ENCODE measurements around the gene BRCA2. TPM values are rescaled to one million over a fixed set of nuclear protein-coding genes. Genes with fewer than 3 reads are reported as not detected.

Gene BRCA2
- total RNA-seq, 1 experiment from 2014 or later: 14.7 TPM

- Histone ChIP-seq H3K27ac (no peak overlapping the region), H3K27me3 (replicated peaks) (no peaks in the 10 kb centered on the region), H3K36me3 (no peaks in the 10 kb centered on the region), H3K9me3 (replicated peaks) (no peaks in the 10 kb centered on the region), H3K4me1 (replicated peaks) (no peaks in the 10 kb centered on the region), H3K4me3 (no peak overlapping the region)
- DNase-seq (ENCODE audit: low read depth in 1 of 2, low spot score in 2 of 2): no peak
Observed at GRCh38 chr13:32299893-32300292, 15.4 kb upstream of the BRCA2 start.

GRCh38 chr13:32300406-32300805 is 14.9 kb upstream of the BRCA2 start:
- Histone ChIP-seq H3K4me3 (no peak overlapping the region), H3K27ac (no peak overlapping the region), H3K36me3 (no peaks in the 10 kb centered on the region), H3K27me3 (replicated peaks) (no peaks in the 10 kb centered on the region), H3K9me3 (replicated peaks) (no peaks in the 10 kb centered on the region), H3K4me1 (replicated peaks) (no peaks in the 10 kb centered on the region)
- DNase-seq (ENCODE audit: low read depth in 1 of 2, low spot score in 2 of 2): no peak

- no peaks in the 10 kb centered on the region for H3K4me1 ChIP-seq (replicated peaks)
- H3K36me3 ChIP-seq: no peaks in the 10 kb centered on the region
- no peak overlapping the region for H3K4me3 ChIP-seq
- H3K9me3 ChIP-seq (replicated peaks): no peaks in the 10 kb centered on the region
- no peak overlapping the region for H3K27ac ChIP-seq
- no peak for DNase-seq (ENCODE audit: low read depth in 1 of 2, low spot score in 2 of 2)
- no peaks in the 10 kb centered on the region for H3K27me3 ChIP-seq (replicated peaks)
Observed at GRCh38 chr13:32300920-32301319, 14.4 kb upstream of the BRCA2 start.

DNA sequence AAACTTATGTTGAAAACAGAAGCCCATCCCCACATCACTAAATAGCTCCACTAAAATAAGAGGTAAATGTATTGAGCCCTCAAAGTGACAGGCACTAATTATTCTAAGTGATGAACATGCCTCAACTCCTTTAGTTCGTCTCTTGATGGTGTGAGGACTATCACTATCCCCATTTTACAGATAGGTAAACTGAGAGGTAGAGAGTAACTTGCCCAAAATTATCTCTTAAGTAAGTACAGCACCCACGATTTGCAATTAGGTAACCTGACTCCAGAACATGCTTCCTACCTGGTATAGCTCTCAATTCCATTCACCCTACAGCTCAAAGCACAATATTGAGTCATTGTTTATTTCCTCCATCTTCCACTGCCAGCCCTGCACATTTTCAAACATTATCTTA is 12.8 kb upstream of the BRCA2 start:
- H3K9me3 ChIP-seq (replicated peaks): no peaks in the 10 kb centered on the region
- no peak overlapping the region for H3K4me3 ChIP-seq
- H3K27ac ChIP-seq: no peak overlapping the region
- no peaks in the 10 kb centered on the region for H3K27me3 ChIP-seq (replicated peaks)
- no peak for DNase-seq (ENCODE audit: low read depth in 1 of 2, low spot score in 2 of 2)
- H3K36me3 ChIP-seq: no peaks in the 10 kb centered on the region
- no peaks in the 10 kb centered on the region for H3K4me1 ChIP-seq (replicated peaks)

GRCh38 chr13:32305646-32306045 is 9.7 kb upstream of the BRCA2 start:
- Histone ChIP-seq H3K27ac (no peak overlapping the region), H3K27me3 (replicated peaks) (no peaks in the 10 kb centered on the region), H3K4me1 (replicated peaks) (peaks cover 6% of the 10 kb centered on the region; the same call in 1 of the 2 replicates), H3K4me3 (no peak overlapping the region), H3K9me3 (replicated peaks) (no peaks in the 10 kb centered on the region), H3K36me3 (no peaks in the 10 kb centered on the region)
- DNase-seq (ENCODE audit: low read depth in 1 of 2, low spot score in 2 of 2): no peak

DNA sequence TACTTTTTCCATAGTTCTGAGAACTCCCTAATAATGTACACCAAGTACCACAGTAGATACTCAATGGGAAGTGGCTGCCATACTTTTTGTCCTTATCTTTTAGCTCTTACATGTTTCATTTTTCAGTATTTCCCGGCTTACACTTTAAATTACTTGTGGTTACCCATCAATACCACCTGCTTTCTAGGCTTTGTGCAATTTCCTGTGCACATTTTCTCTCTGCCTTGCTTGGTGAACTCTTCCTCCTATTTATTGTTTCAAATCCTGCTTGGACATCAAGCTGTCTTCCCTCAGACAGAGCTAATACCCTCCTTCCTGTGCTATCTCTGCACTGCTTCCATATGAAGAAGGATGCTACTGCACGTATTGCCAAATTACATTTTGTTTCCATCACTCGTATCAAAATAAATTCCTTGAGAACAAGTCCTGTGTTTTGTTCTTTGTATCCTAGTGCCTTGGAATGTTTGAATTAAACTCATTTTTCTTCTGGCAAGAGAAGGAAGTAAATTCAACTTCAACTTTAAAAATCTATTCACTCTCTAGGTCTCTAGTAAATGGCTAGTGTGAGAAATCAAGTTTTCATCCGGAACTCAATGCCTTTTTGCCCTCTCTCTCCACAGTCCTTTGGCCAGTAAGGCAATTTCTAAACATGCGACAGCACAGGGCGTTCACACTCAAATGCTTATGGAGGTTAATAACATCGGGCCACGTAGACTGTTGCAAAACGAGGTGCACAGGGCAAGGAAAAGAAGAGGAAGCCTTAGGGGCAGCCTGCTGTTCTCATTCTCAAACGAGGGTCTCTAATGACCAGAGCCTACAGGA is 5.8 kb upstream of the BRCA2 start:
- Histone ChIP-seq H3K27ac (0 out of 2 replicates have a peak overlapping the region, but pooled peaks have one; percentile 7), H3K27me3 (replicated peaks) (no peaks in the 10 kb centered on the region), H3K4me1 (replicated peaks) (peaks cover 9% of the 10 kb centered on the region), H3K4me3 (no peak overlapping the region), H3K36me3 (no peaks in the 10 kb centered on the region), H3K9me3 (replicated peaks) (no peaks in the 10 kb centered on the region)
- DNase-seq (ENCODE audit: low read depth in 1 of 2, low spot score in 2 of 2): no peak

- no peaks in the 10 kb centered on the region for H3K27me3 ChIP-seq (replicated peaks)
- H3K4me3 ChIP-seq: no peak overlapping the region
- 0 out of 2 replicates have a peak overlapping the region, but pooled peaks have one; percentile 7 for H3K27ac ChIP-seq
- H3K4me1 ChIP-seq (replicated peaks): peaks cover 16% of the 10 kb centered on the region
- H3K36me3 ChIP-seq: no peaks in the 10 kb centered on the region
- DNase-seq (ENCODE audit: low read depth in 1 of 2, low spot score in 2 of 2): peak in 1 of 2 experiments; percentile 32
- H3K9me3 ChIP-seq (replicated peaks): no peaks in the 10 kb centered on the region
Observed at GRCh38 chr13:32310134-32310706, 5.1 kb upstream of the BRCA2 start.

GRCh38 chr13:32311188-32311897 is 4.0 kb upstream of the BRCA2 start:
- DNase-seq (ENCODE audit: low read depth in 1 of 2, low spot score in 2 of 2): no peak
- Histone ChIP-seq H3K27me3 (replicated peaks) (no peaks in the 10 kb centered on the region), H3K9me3 (replicated peaks) (no peaks in the 10 kb centered on the region), H3K4me3 (no peak overlapping the region), H3K4me1 (replicated peaks) (peaks cover 18% of the 10 kb centered on the region), H3K27ac (no peak overlapping the region), H3K36me3 (no peaks in the 10 kb centered on the region; the same call in 1 of the 2 replicates)

DNA sequence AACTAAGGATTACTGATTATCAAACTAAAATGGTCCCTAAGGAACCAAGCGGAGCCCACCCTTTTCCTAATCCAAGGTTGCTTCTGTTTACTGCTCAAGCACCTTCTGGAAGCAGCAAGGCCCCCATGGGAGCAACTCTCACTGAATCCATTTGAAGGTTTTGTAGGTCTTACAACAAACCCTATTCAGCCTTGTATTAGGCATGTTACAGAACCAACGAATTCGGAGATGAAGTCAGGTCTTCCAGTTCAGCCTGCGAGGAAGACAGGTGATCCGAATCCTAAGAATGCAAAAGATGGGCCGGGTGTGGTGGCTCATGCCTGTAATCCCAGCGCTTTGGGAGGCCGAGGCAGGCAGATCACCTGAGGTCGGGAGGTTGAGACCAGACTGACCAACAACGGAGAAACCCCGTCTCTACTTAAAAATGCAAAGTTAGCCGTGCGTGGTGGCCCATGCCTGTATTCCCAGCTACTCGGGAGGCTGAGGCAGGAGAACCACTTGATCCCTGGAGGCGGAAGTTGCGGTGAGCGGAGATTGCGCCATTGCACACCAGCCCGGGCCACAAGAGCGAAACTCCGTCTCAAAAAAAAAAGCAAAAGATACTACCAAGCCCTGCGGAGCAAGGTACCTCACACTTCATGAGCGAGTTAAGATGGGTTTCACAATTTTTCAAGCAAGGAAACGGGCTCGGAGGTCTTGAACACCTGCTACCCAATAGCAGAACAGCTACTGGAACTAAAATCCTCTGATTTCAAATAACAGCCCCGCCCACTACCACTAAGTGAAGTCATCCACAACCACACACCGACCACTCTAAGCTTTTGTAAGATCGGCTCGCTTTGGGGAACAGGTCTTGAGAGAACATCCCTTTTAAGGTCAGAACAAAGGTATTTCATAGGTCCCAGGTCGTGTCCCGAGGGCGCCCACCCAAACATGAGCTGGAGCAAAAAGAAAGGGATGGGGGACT is 754 bp upstream of the BRCA2 start:
- Histone ChIP-seq H3K9me3 (replicated peaks) (no peaks in the 10 kb centered on the region), H3K4me3 (peak overlapping the region; percentile 64), H3K27ac (peak overlapping the region; percentile 100), H3K27me3 (replicated peaks) (no peaks in the 10 kb centered on the region), H3K36me3 (peaks cover 11% of the 10 kb centered on the region), H3K4me1 (replicated peaks) (peaks cover 25% of the 10 kb centered on the region)
- DNase-seq (ENCODE audit: low read depth in 1 of 2, low spot score in 2 of 2): peak in 1 of 2 experiments; percentile 45

GRCh38 chr13:32316028-32316339 is 676 bp downstream of the BRCA2 start:
- no peak for DNase-seq (ENCODE audit: low read depth in 1 of 2, low spot score in 2 of 2)
- H3K27me3 ChIP-seq (replicated peaks): no peaks in the 10 kb centered on the region
- H3K4me1 ChIP-seq (replicated peaks): peaks cover 19% of the 10 kb centered on the region
- no peaks in the 10 kb centered on the region for H3K9me3 ChIP-seq (replicated peaks)
- H3K4me3 ChIP-seq: peak overlapping the region; percentile 64
- peaks cover 23% of the 10 kb centered on the region for H3K36me3 ChIP-seq
- H3K27ac ChIP-seq: peak overlapping the region; percentile 100

GRCh38 chr13:32316501-32316900 is 1.2 kb downstream of the BRCA2 start:
- H3K27ac ChIP-seq: peak overlapping the region; percentile 100
- H3K4me3 ChIP-seq: peak overlapping the region; percentile 64
- H3K36me3 ChIP-seq: peaks cover 26% of the 10 kb centered on the region
- peaks cover 19% of the 10 kb centered on the region for H3K4me1 ChIP-seq (replicated peaks)
- no peaks in the 10 kb centered on the region for H3K27me3 ChIP-seq (replicated peaks)
- H3K9me3 ChIP-seq (replicated peaks): no peaks in the 10 kb centered on the region
- DNase-seq (ENCODE audit: low read depth in 1 of 2, low spot score in 2 of 2): peak in 1 of 2 experiments; percentile 3

- no peaks in the 10 kb centered on the region for H3K27me3 ChIP-seq (replicated peaks)
- no peaks in the 10 kb centered on the region for H3K9me3 ChIP-seq (replicated peaks)
- H3K4me1 ChIP-seq (replicated peaks): peaks cover 19% of the 10 kb centered on the region
- H3K27ac ChIP-seq: no peak overlapping the region
- no peak overlapping the region for H3K4me3 ChIP-seq
- H3K36me3 ChIP-seq: peaks cover 29% of the 10 kb centered on the region
- DNase-seq (ENCODE audit: low read depth in 1 of 2, low spot score in 2 of 2): no peak
Observed at GRCh38 chr13:32317716-32318465, 2.6 kb downstream of the BRCA2 start.

- Histone ChIP-seq H3K36me3 (peaks cover 35% of the 10 kb centered on the region), H3K4me1 (replicated peaks) (peaks cover 13% of the 10 kb centered on the region), H3K27ac (no peak overlapping the region), H3K9me3 (replicated peaks) (no peaks in the 10 kb centered on the region), H3K27me3 (replicated peaks) (no peaks in the 10 kb centered on the region), H3K4me3 (no peak overlapping the region)
- DNase-seq (ENCODE audit: low read depth in 1 of 2, low spot score in 2 of 2): no peak
Observed at GRCh38 chr13:32320528-32320927, 5.2 kb downstream of the BRCA2 start.

Data from SJSA1 (cell line).